Measurements from ENCODE around the gene KLHL5. TPM values are rescaled to one million over a fixed set of nuclear protein-coding genes. Genes with fewer than 3 reads are reported as not detected.
A peak's percentile ranks its signal among the peaks of the same experiment; 100 is the strongest.

KLHL5 gene
- total and polyA plus RNA-seq, 9 of the 15 experiments (the other 6 are each of a cell fraction or from before 2014, with no cell fraction given), result 8.0 to 30.8 (median 22.1) TPM

GRCh38 chr4:39044956-39045826 lies 16.8 kb upstream of the KLHL5 start (continued):
- TF ChIP-seq ZBTB11 (CRISPR knock-in tag; IDR thresholded peaks at IDR 0.05) (0 out of 6 replicates have a peak, but pooled peaks of 1 of the 3 experiments have one; percentile 59), RBFOX2 (IDR thresholded peaks at IDR 0.05; ENCODE audit: low read depth, low read length) (peak; percentile 78), KAT2B (IDR thresholded peaks at IDR 0.05; ENCODE audit: low read depth, low read length) (no peak), CREB1 (IDR thresholded peaks at IDR 0.05) (peak; percentile 49; the same call in 1 of the 2 replicates), CREB1 (CRISPR knock-in tag; IDR thresholded peaks at IDR 0.05) (peak; percentile 62; the same call in 1 of the 2 replicates)
